Measurements from ENCODE around the gene ZIC2.

ZIC2 gene

GRCh38 chr13:99984461-99985240, 3.1 kb downstream of the ZIC2 start:
- no peak for DNase-seq

GRCh38 chr13:99985241-99985874, 3.8 kb downstream of the ZIC2 start:
- no peak for DNase-seq

DNA sequence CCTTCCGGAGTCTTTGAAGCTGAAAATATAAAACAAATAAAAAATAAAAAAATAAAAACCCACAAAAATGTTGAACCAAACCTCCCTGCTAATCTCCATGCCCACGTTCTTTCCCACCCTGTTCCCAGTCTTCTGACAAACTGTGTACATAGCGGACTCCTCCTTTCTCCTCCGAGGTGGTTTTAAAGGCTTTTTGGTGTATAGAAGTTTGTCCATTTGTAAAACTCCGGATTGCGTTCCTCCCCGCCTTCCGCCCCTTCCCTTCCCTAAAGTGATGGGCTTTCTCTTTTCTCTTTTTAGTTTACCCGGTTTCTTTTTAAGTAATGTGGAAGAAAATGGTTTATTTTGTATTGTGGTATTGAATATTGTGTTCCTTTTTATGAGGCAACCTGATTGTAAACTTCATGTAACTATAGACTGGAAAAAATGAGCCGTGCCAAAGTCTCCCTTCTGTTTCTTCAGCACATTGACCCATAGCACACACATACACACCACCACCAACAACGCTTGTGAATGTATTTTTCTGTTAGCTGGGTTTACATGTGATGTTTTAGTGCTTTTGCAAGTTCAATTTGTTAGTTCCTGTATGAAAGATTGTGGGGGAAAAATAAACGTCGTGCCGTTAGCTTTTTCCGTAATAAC, 4.4 kb downstream of the ZIC2 start:
- no peak for DNase-seq

DNA sequence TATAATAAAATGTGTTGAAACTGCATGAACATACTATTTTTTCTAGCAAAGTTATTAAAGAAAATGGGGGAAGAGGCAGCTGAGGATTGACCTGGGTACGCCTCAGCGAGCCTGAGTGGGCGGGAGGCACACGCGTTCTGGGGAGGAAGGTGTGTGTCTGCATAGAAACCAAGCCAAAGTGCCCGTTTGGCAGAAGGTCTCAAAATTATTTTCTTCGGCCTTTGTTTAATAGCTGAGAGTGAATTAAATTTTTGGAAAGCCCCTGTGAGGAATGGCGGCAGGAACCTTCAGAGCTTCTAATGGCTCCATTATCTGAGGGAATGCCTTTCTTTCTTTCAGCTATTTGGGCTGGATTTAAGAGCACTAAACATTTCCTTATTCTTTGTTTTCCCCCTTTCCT, 5.2 kb downstream of the ZIC2 start:
- DNase-seq, result no peak

GRCh38 chr13:99987154-99988019, 5.8 kb downstream of the ZIC2 start:
- no peak for DNase-seq

GRCh38 chr13:99988529-99989275, 7.1 kb downstream of the ZIC2 start:
- no peak for DNase-seq

DNA sequence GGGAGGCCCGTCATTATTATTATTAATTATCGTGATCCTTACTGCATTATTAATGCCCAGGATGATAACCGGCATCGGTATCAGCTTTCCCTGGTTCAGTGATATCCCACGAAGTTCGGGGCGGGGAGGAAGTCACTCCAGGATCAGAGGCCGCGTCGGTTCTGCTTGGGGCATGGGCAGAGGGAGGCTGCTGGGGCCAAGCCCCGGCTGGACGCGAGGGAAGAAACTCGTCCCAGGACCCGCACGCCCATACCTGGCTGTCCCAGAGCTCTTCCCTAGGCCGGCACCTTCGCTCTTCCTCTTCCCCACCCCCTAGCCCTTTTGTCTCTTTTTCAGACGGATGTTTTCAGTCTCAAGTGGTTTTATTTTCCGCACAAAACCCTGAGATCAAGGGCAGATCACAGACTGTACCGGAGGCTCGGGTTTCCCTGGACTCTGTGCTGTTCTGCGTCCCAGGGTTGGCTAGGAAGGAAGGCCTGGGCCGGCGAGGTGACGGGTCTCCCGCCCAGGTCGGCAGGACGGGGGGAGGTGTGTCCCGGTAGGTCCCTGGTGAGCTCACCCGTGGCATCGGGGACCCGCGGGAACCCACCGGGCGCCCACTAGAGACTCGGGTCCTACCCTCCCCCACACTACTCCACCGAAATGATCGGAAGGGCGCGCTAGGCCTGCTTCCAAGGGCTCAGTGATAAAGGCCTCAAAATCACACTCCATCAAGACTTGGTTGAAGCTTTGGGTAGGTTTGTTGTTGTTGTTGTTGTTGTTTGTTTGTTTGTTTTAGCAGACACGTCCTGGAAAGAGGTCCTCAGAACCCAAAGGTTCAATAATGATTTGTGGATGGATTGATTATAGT, 7.9 kb downstream of the ZIC2 start:
- DNase-seq, result no peak

GRCh38 chr13:99990126-99990977, 8.8 kb downstream of the ZIC2 start:
- peak in 13 of 58 donors; percentile 24 to 75 (median 48) for DNase-seq

DNA sequence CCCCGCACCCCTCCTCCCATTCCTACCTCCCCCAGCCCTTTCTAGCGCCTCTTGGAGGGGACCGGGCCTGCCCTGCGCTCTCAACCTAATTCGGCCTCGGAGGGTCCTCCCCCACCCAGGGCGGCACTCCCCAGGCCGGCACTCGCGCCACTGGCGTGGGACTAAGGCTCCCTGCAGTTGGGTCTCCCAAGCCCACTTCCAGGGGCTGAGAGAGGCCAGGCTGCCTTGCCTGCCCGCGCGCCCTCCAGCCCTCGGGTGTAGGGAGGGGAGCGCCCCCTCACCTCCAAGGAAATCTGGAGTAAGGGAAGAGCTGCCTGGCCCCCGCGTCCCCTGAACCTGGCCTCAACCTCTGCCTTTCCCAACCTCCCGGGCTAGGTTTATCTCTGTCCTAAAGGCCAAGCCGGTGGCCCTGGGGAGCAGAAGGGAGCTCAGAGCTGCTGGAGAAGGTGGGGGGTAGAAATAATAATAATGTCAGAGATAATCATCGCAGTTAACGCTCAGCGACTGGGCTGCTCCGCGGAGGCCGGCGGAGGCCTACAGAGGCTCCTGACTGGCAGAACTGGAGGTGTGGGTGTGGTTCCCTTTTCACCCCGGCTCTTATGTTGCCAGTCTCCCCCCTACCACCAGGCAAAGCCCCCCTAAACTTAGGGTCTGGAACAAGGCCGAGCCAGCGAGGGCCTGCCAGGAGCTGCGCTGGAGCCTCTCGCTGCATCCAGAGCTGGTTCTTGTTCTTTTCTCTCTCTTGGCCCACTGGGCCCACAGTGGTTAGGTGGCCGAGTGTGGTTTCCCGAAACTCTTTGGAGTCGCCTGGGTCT, 9.6 kb downstream of the ZIC2 start:
- DNase-seq, result no peak

DNA sequence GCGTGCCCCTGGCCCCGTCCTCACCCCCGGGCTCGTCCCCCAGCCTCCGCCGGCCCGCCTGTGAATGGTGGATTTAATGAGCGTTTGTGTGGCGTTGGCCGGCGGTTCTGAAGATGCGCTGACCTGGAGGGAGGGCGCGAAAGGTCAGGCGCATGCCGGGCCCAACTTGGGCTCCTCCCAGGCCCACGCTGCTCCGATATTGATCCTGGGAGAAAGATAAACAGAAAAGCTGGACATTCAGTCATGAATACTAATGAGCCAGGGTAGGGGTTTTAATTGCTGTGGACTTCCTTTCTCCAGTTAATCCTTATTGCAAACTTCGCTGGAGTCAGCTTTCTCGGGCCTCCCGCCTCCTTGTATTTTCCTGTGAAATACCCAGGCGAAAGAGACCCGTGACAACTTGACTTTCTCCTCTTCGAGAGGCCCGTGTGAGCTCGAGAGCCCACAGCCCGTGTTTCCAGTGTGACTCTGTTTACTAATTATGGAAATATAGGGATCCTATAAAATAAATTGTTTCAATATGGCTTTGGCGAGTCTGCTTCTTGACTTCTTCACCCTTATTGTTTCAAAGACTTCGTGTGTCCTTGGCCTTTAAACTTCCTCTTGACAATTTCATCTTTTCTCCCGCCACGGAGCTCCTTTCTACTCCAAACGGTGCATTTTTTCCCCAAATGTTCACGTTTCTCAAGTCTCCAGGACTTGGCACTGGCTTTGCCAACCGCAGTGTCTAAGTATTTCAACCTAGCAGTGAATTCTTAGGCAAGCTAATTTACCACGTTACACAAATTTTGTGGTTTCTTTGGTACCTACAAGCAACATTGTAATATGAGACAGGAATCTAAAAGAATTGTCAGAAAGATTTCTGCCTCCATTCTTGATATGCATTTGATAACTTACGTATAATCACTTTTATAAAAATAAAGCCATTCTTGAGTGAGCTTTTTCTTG, 10.5 kb downstream of the ZIC2 start:
- no peak for DNase-seq

DNA sequence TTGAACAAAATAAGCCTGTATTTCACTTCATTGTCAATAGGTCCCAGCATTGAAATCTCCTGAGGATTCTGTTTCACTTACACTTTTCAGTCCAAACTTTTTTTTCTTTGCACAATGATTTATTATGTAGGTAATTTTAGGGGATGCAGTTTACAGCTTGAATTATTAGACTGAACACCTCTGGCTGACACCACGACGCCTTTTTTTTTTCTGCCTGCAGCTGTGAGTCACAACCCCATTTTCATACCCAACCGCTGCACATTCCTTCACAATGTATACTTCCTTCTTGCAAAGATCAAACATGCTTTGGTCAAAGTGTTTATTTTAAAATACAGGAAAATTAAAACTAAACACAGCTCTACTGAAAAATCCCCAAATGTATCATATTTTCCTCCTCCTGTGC, 11.4 kb downstream of the ZIC2 start:
- no peak for DNase-seq

DNA sequence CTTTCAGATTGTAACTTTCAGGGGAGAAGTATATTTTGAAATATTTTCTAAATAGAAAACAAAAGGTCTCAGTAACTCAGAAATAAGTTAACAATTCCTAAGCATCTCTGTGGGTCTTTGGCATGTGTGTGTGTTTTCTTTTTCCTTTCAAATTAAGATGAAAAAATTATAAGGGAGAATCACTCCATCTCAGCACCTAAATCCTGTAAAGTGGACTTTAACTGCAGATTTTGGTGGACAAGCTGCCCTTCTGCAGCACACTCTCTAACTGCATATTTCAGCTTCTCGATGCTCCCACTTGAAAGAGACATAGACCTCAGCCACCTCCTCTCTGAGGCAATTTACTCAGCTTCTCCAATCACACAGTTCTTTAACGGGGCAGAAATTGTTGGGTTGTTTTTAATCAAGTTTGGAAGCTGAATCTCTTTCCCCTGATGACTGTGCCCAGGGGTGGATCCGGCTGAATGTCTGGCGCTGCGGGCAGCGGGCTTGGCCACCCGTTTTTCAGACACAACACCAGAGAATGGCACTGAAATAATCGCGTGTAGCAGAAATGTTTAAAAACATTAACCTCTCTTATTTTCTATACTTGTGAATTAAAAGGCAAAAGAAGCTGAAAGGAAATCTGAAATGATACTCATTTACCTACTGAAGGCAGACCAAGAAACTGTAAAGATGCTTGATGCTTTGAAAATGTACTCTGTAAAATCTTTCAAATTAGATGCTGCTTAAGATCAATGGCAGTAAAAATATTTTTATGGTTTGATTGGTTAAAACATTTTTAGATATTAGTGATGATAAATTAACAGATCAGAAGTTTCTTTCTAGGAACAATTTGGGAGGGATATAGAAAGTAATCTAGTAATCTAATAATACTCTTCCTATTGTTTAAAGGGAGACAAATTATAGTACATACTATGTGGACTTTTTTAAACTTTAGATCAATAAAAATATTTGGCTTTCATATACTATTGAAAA, 12.4 kb downstream of the ZIC2 start:
- DNase-seq, result no peak

DNA sequence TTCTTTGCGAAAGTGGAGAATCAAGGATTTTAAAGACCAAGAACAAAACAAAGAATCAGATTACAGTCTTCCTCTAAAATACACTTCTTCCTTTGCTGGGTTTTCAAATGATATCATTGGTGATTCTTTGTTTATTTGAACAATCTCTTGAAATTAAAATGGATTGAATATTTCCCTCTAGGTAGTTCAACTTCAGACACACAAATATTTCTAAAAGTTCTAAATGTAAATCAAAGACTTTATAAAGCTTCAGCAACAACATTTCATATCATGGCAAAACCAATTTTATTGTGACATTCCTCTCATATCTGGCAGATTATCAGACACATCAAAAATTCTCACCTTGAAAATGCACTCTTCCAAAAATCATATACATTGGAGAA, 13.0 kb downstream of the ZIC2 start:
- DNase-seq, result no peak

DNA sequence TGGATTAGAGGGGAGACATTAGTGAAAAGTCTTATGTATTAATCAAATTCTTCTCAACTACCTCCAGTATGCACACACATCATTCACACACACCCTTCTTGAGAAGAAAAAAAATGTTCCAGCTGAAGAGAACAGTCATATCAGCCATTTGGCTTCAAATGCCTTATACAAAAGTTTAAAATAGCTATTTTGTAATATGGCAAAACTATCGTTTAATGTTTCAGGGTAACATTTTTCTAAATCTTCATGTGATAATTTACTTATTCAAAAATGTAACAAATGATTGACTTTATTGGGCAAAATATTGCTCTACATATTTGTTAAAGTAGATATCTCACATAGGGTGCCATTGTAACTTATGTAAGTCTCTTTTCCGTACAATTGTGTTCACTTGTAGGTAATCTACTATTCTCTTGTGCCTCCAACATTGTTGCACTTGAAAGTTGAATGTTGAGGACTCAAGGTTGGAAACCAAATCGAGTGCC, 13.6 kb downstream of the ZIC2 start:
- no peak for DNase-seq
